IPS DF 4.7 (cell line): ENCODE results near the gene AHNAK2.
"Not testable (repeated sequence)": the region's sequence is repeated elsewhere in the genome, so short reads cannot be mapped to it uniquely, and the experiment has no call there.

Source experiments
- DNase-seq: peaks from one replicate; pipeline ENCODE4 v3.0.0-alpha.2; 2013; ENCODE audit warnings: low spot score; ENCODE audit errors: extremely low read depth

Gene AHNAK2

DNA sequence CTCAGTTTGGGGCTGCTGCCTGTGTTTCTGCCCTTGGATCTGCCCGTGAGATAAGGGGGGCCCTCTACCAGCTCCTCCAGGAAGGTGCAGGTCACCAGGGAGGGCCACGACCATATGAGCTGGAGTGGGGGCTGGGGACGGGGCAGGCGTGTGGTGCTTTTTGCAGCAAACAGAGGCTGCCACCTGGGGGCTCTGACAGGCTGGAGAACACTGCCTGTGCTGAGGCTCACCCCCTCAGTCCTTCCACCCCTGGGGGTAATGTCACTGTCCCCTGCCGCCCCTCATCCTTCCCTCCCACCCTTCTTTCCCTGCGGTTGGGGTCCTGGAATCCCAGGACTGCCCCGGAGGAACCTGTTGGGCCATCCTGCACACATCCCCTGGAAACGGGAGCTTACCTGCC is 50.3 kb downstream of the AHNAK2 start:
- DNase-seq, result no peak

DNA sequence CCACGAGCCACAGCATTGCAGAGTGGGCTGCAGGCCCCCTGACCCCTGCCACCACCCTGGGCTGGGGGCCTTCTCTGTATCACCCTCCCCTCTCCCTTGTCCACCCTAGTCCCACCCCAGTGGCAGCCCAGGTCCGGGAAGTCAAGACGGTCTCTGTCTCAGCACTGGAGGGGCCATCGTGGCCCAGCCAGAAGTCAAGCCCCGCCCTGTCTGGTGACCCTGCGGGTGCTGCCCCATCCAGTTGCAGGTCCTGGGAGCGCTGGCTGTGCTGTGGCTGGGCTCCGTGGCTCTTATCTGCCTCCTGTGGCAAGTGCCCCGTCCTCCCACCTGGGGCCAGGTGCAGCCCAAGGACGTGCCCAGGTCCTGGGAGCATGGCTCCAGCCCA is 50.8 kb downstream of the AHNAK2 start:
- DNase-seq, result no peak

DNA sequence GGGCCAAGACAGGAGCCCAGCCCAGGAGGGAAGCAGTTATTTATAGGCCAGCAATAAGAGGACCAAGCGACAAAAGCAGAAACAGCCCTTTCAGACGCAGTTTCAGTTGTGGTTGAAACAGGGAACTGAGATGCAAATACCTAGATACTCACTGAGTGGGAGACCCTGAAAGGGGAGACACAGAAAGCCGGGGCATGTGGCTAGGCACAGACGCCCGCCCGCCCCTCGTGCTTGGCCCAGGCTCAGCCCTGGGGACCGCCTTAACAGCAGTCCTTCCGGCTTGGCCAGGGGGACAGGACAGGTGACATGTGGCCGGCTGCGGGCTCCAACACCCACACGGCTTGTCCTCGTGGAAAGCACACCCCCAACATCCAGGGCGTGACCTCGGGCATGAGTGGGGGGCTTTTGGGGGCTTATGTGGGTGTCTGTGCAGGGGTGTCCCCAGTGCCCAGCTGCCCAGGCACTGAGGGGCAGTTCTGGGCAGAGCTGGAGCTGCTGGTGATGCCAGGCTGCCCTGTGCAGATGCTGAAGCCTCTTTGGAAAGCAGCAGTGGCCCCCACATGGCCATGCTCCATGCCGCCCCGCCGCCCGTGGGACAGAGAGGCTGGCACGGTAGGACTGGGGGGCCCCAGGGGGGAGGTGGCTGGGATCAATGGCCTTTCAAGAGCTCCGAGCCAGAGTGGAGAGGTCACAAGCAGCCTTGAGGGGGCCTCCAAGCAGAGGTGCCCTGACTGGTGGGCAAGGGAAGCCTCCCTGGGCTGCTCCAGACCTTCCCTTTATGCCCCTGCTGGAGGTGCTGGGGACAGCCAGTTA is 51.3 kb downstream of the AHNAK2 start:
- no peak for DNase-seq

DNA sequence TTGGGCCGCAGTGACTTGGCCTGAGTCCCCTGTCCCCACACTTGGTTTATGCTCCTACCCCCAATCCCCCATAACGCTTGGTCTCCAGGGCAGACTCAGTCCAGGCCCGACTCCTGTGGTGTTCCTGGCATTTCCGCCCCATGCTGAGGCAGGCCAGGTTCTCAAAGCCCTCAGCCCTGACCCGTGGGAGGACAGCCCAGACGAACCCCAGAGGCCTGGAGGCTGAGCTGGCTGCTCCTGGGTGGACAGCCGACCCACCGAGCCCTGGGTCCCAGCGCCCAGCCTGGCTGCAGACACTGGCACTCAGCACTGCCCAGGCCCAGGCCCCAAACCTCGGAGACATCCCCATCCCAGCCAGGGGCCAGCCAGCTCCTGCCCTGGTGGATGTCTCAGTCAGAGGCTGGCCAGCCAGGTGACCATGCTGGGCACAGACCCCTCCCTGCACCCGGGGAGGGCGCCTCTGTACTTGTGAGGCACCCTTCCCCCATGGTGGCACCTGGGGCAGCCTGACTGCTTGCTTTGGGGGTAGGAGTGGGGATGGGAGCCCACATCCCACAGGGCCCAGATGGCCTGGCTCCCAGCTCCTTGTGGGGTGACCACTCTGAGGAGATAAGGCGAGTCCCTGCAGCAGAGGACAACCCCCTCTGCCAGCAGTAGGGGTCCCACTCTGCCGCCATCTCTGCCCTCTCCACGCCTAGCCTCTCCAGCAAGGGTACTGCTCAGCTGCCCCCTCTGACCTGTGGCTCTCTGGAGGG is 52.1 kb downstream of the AHNAK2 start:
- no peak for DNase-seq

- DNase-seq, result no peak
These were observed 52.8 kb downstream of the AHNAK2 start for GRCh38 chr14:104925214-104925854.

DNA sequence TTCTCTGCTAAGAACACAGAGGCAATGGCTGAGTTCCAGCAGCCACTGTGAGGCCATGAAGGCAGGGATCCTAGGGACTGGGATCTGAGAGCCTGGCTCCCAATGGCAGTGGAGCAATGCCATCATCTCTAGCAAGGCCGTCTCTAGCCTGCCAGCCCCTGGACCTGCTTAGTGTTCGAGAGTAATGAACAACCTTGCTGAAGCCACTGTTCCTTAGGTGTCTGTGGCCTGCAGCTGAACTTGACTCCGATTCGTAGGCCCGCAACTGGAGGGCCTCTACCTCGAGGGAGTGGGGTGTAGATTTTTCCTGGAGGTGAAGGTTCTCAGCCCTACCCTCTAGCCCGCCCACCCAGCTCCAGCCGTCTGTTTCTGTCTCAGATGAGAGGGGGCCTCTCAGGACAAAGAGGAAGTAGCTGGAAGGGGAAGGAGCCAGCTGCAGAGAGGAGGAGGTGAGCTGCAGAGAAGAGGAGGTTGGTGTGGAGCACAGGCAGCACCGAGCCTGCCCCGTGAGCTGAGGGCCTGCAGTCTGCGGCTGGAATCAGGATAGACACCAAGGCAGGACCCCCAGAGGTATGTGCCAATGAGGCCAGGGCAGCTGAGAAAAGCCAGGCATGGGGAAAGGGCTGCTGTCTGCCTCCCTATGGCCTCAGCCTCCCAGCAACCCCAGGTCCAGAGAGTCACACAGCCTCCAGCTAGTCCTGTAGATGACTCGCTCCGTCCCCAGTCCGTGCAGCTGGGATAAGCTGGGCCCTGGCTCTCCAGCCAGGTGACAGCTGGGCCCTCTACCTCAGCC is 53.6 kb downstream of the AHNAK2 start, which contains the start of gene PLD4:
Gene PLD4 (plus strand): TSS at position 459 of the 793 bp plus-strand sequence. CDS start 2,262 bp downstream, outside the sequence.
- DNase-seq, result no peak

DNA sequence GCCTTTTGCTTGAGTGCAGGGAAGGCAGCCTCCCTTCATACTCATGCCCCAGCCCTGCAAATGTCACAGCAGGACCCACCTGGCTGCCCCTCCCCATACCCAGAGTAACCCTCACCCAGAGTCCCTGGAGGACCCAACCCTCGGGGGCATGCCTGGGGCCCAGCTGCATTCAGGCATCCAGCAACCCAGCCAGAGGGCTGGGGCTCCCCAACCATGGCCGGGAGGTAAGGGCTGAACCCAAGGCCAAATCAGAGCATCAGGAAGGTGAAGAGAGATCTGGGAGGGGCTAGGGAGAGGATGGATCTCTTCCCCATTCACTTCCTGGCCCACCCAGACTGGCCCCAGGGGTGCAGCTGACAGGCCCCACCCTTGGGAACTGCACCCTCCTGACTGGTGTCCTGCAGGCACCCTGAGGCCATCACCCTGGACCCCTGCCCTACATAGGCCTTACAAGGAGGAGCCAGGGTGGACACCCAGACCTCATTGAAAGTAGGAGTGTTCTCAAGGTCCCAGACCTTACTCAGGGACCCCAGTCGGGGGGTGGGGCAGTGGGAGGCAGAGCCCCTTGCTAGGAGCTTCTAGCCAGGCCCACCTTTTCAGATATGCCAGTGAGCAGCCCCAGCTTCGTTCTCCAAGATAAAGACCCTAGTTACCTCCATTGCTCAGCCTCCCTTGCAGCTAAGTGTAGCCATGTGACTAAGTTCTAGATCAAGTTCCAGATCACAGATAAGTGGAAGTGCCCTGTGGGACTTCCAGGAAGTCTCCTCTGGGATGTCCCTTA is 54.3 kb downstream of the AHNAK2 start:
- no peak for DNase-seq

- DNase-seq, result no peak
These were observed 58.2 kb downstream of the AHNAK2 start for GRCh38 chr14:104919993-104920315.

DNA sequence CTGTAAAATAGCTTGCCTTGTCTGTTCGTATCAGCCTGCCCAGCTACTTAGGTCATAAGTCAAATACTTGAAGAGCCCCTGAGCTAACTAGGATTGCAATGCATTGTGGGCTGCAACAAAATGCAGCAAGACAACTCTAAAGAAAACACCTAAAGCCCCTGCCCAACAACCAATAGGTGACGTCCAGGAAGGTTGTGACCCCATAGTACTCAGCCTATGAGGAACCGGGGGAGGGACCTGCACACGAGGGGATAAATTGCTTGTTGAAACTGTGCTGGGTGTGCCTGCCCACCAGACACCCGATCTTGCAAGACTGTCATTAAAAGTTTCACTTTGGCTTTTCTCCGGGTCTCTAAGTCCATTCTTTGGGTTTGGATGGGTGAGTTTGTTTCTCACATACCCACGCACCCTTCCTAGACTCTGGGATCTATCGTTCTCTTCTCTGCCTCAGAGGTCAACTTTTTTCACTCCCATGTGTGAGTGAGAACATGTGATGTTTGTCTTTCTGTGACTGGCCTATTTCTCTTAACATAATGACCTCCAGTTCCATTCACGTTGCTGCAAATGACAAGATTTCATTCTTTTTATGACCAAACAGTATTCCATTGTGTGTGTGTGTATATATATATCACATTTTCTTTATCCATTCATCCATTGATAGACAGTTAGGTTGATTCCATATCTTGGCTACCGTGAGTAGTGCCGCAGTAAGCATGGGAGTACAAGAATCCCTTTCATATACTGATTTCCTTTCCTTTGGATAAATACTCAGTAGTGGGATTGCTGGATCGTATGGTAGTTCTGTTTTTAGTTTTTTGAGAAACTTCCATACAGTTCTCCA is 58.8 kb downstream of the AHNAK2 start:
- not testable (repeated sequence) for DNase-seq

DNA sequence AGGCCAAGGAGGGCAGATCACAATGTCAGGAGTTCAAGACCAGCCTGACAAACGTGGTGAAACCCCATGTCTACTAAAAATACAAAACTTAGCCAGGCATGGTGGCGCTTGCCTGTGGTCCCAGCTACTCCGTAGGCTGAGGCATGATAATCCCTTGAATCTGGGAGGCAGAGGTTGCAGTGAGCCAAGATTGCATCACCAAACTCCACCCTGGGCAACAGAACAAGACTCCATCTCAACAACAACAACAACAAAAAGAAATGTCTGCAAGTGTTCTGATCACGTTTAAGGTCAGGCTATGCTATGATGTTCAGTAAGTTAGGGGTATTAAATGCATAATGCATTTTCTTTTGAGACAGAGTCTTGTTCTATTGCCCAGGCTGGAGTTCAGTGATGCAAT is 60.2 kb downstream of the AHNAK2 start:
- no peak for DNase-seq

DNA sequence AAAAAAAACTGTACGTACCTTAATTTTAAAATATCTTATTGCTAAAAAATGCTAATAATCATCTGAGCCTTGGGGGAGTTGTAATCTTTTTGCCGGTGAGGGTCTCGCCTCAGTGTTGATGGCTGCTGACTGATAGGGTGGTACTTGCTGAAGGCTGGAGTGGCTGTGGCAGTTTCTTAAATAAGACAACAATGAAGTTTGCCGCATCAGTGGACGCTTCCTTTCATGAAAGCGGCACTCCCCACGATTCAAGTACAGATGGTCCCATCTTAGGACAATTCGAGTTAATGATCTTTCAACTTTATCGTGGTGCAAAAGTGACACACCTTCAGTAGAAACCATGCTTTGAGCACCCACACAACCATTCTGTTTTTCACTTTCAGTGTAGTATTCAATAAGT is 61.1 kb downstream of the AHNAK2 start:
- DNase-seq, result no peak

DNA sequence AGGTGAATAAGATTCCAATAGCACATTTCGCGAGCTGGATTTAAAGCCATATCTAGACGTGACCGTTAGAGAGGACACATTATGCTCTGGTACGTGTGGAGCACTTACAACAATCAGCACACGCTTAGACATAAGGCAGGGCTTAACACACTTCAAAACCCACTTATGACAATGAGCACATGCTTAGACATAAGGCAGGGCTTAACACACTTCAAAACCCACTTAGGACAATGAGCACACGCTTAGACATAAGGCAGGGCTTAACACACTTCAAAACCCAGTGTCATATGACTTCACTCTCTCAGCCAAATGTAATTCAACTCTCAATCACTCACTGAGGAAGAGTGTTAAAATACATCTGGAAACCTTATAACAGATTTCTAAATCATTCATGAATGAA is 64.7 kb downstream of the AHNAK2 start:
- DNase-seq, result no peak

DNA sequence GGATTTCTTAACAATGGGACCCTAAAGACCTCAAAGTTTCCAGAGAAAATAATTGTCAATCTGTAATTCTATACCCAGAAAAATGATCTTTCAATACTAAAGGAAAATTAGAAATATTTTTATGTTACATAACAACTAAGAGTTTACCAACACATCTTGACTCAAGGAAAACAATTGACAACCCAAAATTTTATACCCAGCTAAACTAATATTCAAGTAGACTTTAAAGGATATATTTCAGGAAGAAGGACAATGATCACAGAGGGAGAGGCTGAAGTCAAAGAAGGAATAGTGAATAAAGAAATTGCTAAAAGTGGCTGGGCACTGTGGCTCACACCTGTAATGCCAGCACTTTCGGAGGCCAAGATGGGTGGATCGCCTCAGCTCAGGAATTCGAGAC is 66.1 kb downstream of the AHNAK2 start:
- no peak for DNase-seq

GRCh38 chr14:104908303-104908702 is 69.9 kb downstream of the AHNAK2 start:
- DNase-seq, result no peak

- DNase-seq, result not testable (repeated sequence)
These were observed 72.6 kb downstream of the AHNAK2 start for GRCh38 chr14:104905579-104905933.

- not testable (repeated sequence) for DNase-seq
These were observed 73.3 kb downstream of the AHNAK2 start for GRCh38 chr14:104904650-104905578.

GRCh38 chr14:104903990-104904389 is 74.2 kb downstream of the AHNAK2 start:
- no peak for DNase-seq

DNA sequence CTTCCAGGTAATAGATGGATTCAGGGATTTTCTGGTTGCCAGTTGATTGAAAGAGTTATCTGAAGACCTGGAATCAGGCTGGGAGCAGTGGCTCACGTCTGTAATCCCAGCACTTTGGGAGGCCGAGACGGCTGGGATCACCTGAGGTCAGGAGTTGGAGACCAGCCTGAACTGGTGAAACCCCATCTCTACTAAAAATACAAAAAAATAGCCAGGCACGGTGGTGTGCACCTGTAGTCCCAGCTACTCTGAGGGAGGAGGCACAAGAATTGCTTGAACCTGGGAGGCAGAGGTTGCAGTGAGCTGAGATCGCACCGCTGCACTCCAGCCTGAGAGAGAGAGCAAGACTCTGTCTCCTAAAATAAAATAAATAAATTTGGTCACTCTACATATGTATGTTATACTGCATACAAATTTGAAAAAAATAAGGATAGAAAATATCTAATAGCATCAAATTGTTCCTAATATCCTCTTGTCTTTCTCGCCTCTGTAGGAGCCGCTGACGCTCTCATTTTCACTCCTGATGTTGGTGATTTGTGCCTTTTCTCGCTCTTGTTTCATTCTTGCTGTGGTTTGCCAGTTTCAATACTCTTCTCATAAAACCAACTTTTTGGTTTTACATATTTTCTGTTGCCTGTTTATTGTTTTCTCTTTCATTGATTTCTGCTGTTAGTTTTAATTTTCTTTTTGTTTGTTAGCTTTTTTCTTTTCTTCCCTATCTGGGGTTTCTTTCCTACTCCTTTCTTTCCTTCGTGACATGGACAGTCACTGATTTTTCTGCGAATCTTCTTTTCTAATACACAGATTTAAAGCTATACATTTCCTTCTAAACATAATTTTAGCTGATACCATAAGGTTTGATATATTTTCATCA is 77.3 kb downstream of the AHNAK2 start:
- no peak for DNase-seq
